K562 (cell line): Measurements from ENCODE around the gene ZNF8. TPM values are rescaled to one million over a fixed set of nuclear protein-coding genes. Genes with fewer than 3 reads are reported as not detected.

Source experiments
- ATAC-seq: fragments of 200-7000 bp; cut with Tn5 transposase; 3 replicates; pipeline ENCODE4 v1.9.1; 2020; ENCODE audit warnings: moderate library complexity
- BruUV-seq: library from RNA; stranded (reverse); fragments of 400-500 nt; replicated peaks from 2 replicates; lab custom pipeline; 2021; lab: Mats Ljungman, UMichigan
- CTCF ChIA-PET: fragments of 300-600 bp; formaldehyde crosslinking; extraction: SDS; loops from one replicate; lab custom pipeline; 2021; ENCODE audit warnings: low intra/inter-chr PET ratio; lab: Yijun Ruan, JAX
- POLR2A ChIA-PET: fragments of 300-600, 350-650 bp; sonication (Branson Sonifier 250); formaldehyde crosslinking; extraction: SDS; loops from one replicate; lab custom pipeline; 2021; ENCODE audit warnings: antibody characterized with exemption, inconsistent platforms; lab: Yijun Ruan, JAX
- DNase-seq, 4 experiments: peaks; one replicate each; pipeline versions ENCODE4 v3.0.0 to v3.0.0-alpha.2; 2011 to 2018; ENCODE audit warnings: low spot score in 3 of 4, mixed read lengths in 3 of 4; ENCODE audit errors: extremely low read depth in 1 of 4
- FAIRE-seq: peaks from 2 replicates; lab custom pipeline; 2011; peaks lifted over from hg19 to GRCh38; lab: Jason Lieb, UNC
- H2AFZ ChIP-seq: 2 replicates; pipeline ENCODE4 v1.6.0; 2011; ENCODE audit warnings: low read depth, low read length, control low read depth, inconsistent platforms
- H3K27ac ChIP-seq: fragments of 200-600 bp; 3 replicates; pipeline ENCODE4 v1.8.0; 2011; ENCODE audit warnings: low read depth, mild to moderate bottlenecking, control low read depth, inconsistent platforms, low read length, moderate library complexity, mixed read lengths; ENCODE audit errors: extremely low read depth
- H3K27me3 ChIP-seq, 2 experiments: fragments of 300-600 bp in 1 of 2; 2 replicates in 1 of 2; 3 replicates in 1 of 2; pipeline versions ENCODE4 v1.6.0 to v1.8.0; 2011; ENCODE audit warnings: inconsistent platforms in 2 of 2, low read length in 2 of 2, mild to moderate bottlenecking in 1 of 2, mixed read lengths in 1 of 2, moderate library complexity in 1 of 2; ENCODE audit not compliant: control insufficient read depth in 2 of 2, insufficient read depth in 2 of 2
- H3K36me3 ChIP-seq: fragments of 300-600 bp; 3 replicates; pipeline ENCODE4 v1.8.0; 2011; ENCODE audit warnings: mild to moderate bottlenecking, low read length, inconsistent platforms; ENCODE audit not compliant: control insufficient read depth, insufficient read depth
- H3K4me1 ChIP-seq, 2 experiments: fragments of 200-600 bp in 1 of 2; replicated peaks in 1 of 2; 2 replicates in 1 of 2; 3 replicates in 1 of 2; pipeline versions ENCODE4 v1.5.1 to v1.8.0; 2011; ENCODE audit warnings: inconsistent platforms in 2 of 2, low read length in 2 of 2, mild to moderate bottlenecking in 1 of 2, mixed read lengths in 1 of 2, moderate library complexity in 1 of 2; ENCODE audit not compliant: control insufficient read depth in 2 of 2, insufficient read depth in 2 of 2
- H3K4me2 ChIP-seq: 2 replicates; pipeline ENCODE4 v1.6.1; 2011; ENCODE audit warnings: low read length, control low read depth, inconsistent platforms, mixed read lengths; ENCODE audit not compliant: insufficient read depth
- H3K4me3 ChIP-seq: fragments of 200-600 bp; sonication (generic), shearing (Covaris generic); 2 replicates; pipeline ENCODE4 v1.5.1; 2016; ENCODE audit warnings: control low read depth, inconsistent platforms
- H3K79me2 ChIP-seq: fragments of 200-600 bp; 3 replicates; pipeline ENCODE4 v1.8.0; 2011; ENCODE audit warnings: low read length, inconsistent platforms; ENCODE audit not compliant: control insufficient read depth, insufficient read depth
- H3K9ac ChIP-seq, 2 experiments: 2 replicates each; pipeline versions ENCODE4 v1.6.0 to v1.6.1; 2011; ENCODE audit warnings: low read depth in 2 of 2, low read length in 2 of 2, control low read depth in 1 of 2, inconsistent platforms in 1 of 2, mild to moderate bottlenecking in 1 of 2, mixed read lengths in 1 of 2; ENCODE audit not compliant: insufficient read depth in 1 of 2
- H3K9me1 ChIP-seq: one replicate; pipeline ENCODE4 v1.6.0; 2011; ENCODE audit warnings: inconsistent platforms, mild to moderate bottlenecking, low read length, moderate library complexity; ENCODE audit not compliant: control insufficient read depth, insufficient read depth
- H3K9me3 ChIP-seq: replicated peaks from 2 replicates; pipeline ENCODE4 v1.5.1; 2011; ENCODE audit warnings: low read depth, low read length, inconsistent platforms; ENCODE audit not compliant: control insufficient read depth, insufficient read depth
- H4K20me1 ChIP-seq: replicated peaks from 2 replicates; pipeline ENCODE4 v1.6.1; 2011; ENCODE audit warnings: low read length, inconsistent platforms, mixed read lengths; ENCODE audit not compliant: control insufficient read depth, insufficient read depth
- EP300 ChIP-seq: IDR thresholded peaks from 2 replicates; pipeline ENCODE4 v1.6.1; 2012; ENCODE audit warnings: low read length, improper control_type of control experiment
- GABPA ChIP-seq: fragments of 200-800 bp; sonication (Bioruptor generic); conservative IDR thresholded peaks from 2 replicates; pipeline ENCODE4 v1.6.1; 2016; ENCODE audit warnings: low read depth, missing genetic modification characterization, missing compliant biosample characterization
- GATA2 ChIP-seq: sonication (generic); formaldehyde crosslinking; IDR thresholded peaks from 2 replicates; pipeline ENCODE4 v1.4.0; 2020; ENCODE audit warnings: mild to moderate bottlenecking, missing genetic modification reagents
- HNRNPK ChIP-seq: fragments of 200-400 bp; formaldehyde crosslinking; IDR thresholded peaks from one replicate; pipeline ENCODE4 v1.6.1; 2018; ENCODE audit warnings: mild to moderate bottlenecking, low read depth, low read length; ENCODE audit not compliant: poor library complexity, severe bottlenecking
- KHSRP ChIP-seq: fragments of 450-650 bp; IDR thresholded peaks from 2 replicates; pipeline ENCODE4 v1.6.1; 2017
- KLF1 ChIP-seq: fragments of 450-650 bp; IDR thresholded peaks from 2 replicates; pipeline ENCODE4 v1.6.1; 2016; ENCODE audit warnings: missing genetic modification characterization, missing compliant biosample characterization
- NR1H2 ChIP-seq: sonication (generic); formaldehyde crosslinking; IDR thresholded peaks from 2 replicates; pipeline ENCODE4 v1.4.0; 2020; ENCODE audit warnings: mild to moderate bottlenecking, missing genetic modification reagents
- SUPT5H ChIP-seq: fragments of 450-650 bp; IDR thresholded peaks from 2 replicates; pipeline ENCODE4 v1.6.1; 2016
- XRCC5 ChIP-seq: fragments of 200-400 bp; formaldehyde crosslinking; IDR thresholded peaks from 2 replicates; pipeline ENCODE4 v1.6.1; 2017; ENCODE audit warnings: low read depth, mild to moderate bottlenecking, low read length
- ZBTB1 ChIP-seq: sonication (generic); formaldehyde crosslinking; IDR thresholded peaks from 2 replicates; pipeline ENCODE4 v1.8.1; 2023; ENCODE audit warnings: missing genetic modification reagents, low read depth, mild to moderate bottlenecking, borderline replicate concordance
- ZNF766 ChIP-seq: fragments of 200-800 bp; sonication (Bioruptor generic); conservative IDR thresholded peaks from 2 replicates; pipeline ENCODE4 v1.6.1; 2016; ENCODE audit warnings: missing genetic modification characterization, missing compliant biosample characterization
- WGBS: fragments of 100-300 bp; shearing (Covaris generic); methylation state at CpG from one replicate; pipeline ENCODE4 v1.1.6; 2016; ENCODE audit warnings: low coverage, mixed read lengths; ENCODE audit not compliant: insufficient coverage; ENCODE audit errors: missing lambda C conversion rate; 5-methylcytosine and 5-hydroxymethylcytosine counted together
- in situ Hi-C: fragments of 300-500 bp; cut with MboI; formaldehyde crosslinking; loops from 4 replicates; pipeline ENCODE4 v1.15.0; 2018; ENCODE audit warnings: inconsistent platforms, mixed read lengths
- intact Hi-C: fragments of 100-400 bp; cut with micrococcal nuclease; formaldehyde crosslinking; loops from 2 replicates; pipeline ENCODE4 v1.14.2; 2022
- polyA plus RNA-seq, 8 experiments: library from polyadenylated mRNA; depleted of rRNA in 4 of 8; stranded (reverse) in 5 of 8; unstranded in 3 of 8; fragments of >200 nt; fragmentation: Nextera tagmentation in 2 of 8; fragmentation: Illumina TruSeq in 1 of 8; extraction: Ambion mirVana in 2 of 8; extraction: Trizol in 1 of 8; gene quantifications; 2 replicates each; pipeline versions ENCODE4 v1.2.1 to v1.2.3, GENCODE V29; 2011 to 2014; ENCODE audit warnings: inconsistent platforms in 1 of 8, missing spikeins in 1 of 8
- total RNA-seq, 7 experiments: library from RNA; depleted of rRNA in 6 of 7; stranded (reverse); fragments of >200 nt in 6 of 7; fragmentation: Illumina TruSeq in 2 of 7; extraction: Trizol in 2 of 7; gene quantifications; 2 replicates each; pipeline versions ENCODE4 v1.2.1 to v1.2.3, GENCODE V29; 2011 to 2021; ENCODE audit warnings: low replicate concordance in 1 of 7
- TF ChIP-seq, protein P1 (sequence below): sonication (generic); IDR thresholded peaks from 2 replicates; pipeline ENCODE4 v1.6.1; 2016
- TF ChIP-seq, protein P2 (sequence below): IDR thresholded peaks from 3 replicates; pipeline ENCODE4 v1.6.1; 2011; ENCODE audit warnings: borderline replicate concordance, mild to moderate bottlenecking; ENCODE audit not compliant: insufficient read length, insufficient read depth

The ZNF8 gene
- total and polyA plus RNA-seq, 9 of the 15 experiments (the other 6 are each of a cell fraction or from before 2014, with no cell fraction given): 0.71 to 7.7 (median 4.7) TPM

DNA sequence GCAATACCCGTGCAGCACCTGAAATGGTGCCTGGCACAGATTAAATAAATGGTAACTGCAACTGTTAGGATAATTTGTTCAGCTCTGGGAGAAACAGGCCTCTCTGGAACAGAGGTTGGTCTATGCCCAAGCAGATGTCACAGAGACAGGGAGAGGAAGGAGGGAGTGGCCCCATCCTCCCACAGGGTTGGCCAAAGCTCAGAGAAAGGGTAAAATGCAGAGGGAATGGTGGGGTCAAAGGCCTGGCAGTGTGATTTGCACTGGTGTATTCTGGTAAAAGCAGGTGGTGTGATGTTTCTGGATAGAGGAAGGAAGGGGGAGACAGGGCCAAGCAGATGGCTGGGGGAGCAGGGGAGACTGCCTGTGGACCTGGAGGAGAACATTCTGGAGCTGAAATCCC lies 57.5 kb downstream of the ZNF8 start (continued):
- no peak for TF ChIP-seq GATA2 (CRISPR knock-in tag)
- TF ChIP-seq KHSRP: no peak

DNA sequence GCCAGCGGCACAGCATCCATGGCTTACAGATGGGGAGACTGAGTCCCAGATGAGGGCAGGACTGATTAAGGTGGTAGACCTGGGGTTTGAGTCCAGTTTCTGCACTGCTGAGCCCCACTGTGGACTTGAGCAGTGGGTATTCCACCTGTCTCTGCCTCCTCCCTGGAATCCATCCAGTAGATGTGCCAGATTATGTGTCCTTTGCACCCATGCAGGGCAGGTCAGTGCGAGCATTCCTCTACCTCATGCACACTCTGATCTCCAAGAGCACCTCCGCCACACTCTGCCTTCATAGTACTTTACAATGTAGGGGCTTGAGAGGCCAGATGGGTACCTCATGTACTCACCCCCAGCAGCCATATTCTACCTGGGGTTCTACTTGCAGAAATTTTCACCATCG lies 58.1 kb downstream of the ZNF8 start:
- no peaks in the 10 kb centered on the region; the same call in 2 of the 3 replicates for H3K79me2 ChIP-seq
- 94% methylated on average over 4 of the region's 4 CpGs for WGBS
- H3K9ac ChIP-seq: no peak overlapping the region
- H3K4me3 ChIP-seq: no peak overlapping the region
- no peak overlapping the region for H3K4me2 ChIP-seq
- H3K27me3 ChIP-seq: no peaks in the 10 kb centered on the region
- CTCF ChIA-PET: no interaction called here
- peaks cover 59% of the 10 kb centered on the region for H3K36me3 ChIP-seq
- TF ChIP-seq NR1H2 (CRISPR knock-in tag) (no peak), EP300 (no peak), XRCC5 (no peak), ZNF766 (CRISPR knock-in tag) (no peak), HNRNPK (no peak), ZBTB1 (CRISPR knock-in tag) (no peak), GABPA (tag) (no peak), SUPT5H (no peak), KLF1 (tag) (no peak)
- TF ChIP-seq, protein P1, sequence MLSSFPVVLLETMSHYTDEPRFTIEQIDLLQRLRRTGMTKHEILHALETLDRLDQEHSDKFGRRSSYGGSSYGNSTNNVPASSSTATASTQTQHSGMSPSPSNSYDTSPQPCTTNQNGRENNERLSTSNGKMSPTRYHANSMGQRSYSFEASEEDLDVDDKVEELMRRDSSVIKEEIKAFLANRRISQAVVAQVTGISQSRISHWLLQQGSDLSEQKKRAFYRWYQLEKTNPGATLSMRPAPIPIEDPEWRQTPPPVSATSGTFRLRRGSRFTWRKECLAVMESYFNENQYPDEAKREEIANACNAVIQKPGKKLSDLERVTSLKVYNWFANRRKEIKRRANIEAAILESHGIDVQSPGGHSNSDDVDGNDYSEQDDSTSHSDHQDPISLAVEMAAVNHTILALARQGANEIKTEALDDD: no peak
- TF ChIP-seq, protein P2, sequence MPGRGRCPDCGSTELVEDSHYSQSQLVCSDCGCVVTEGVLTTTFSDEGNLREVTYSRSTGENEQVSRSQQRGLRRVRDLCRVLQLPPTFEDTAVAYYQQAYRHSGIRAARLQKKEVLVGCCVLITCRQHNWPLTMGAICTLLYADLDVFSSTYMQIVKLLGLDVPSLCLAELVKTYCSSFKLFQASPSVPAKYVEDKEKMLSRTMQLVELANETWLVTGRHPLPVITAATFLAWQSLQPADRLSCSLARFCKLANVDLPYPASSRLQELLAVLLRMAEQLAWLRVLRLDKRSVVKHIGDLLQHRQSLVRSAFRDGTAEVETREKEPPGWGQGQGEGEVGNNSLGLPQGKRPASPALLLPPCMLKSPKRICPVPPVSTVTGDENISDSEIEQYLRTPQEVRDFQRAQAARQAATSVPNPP: no peak
- TF ChIP-seq, all 486 proteins: peak for 0
- POLR2A ChIA-PET: interaction anchor here (0.6 kb wide), 1 partner anchor 11 kb away, joined by 3 read pairs; no protein-coding TSS in a partner anchor
- Histone ChIP-seq H3K9me1 (no peaks in the 10 kb centered on the region), H3K9me3 (peaks cover 2% of the 10 kb centered on the region; the same call in 1 of the 2 replicates), H2AFZ (no peak overlapping the region), H3K27ac (no peak overlapping the region), H4K20me1 (no peaks in the 10 kb centered on the region), H3K4me1 (peaks cover 9 to 10% of the 10 kb centered on the region in 2 experiments; a peak in 4 of 5 replicates)
- DNase-seq (no peak), ATAC-seq (no peak), FAIRE-seq (no peak)
- in situ Hi-C loops (no loop called here), intact Hi-C loops (no loop called here)
- no TSS peak for BruUV-seq
